ENCODE measurements around the gene PTPN23. TPM values are rescaled to one million over a fixed set of nuclear protein-coding genes. Genes with fewer than 3 reads are reported as not detected.

PTPN23 gene
- total and polyA plus RNA-seq, 5 donors from 2014 or later = 1.0 to 54.2 (median 2.7) TPM

GRCh38 chr3:47424434-47425382 lies 43.9 kb downstream of the PTPN23 start:
- Mint-ChIP-seq H3K36me3 (peaks cover 19% of the 10 kb centered on the region), H3K9me3 (peaks cover 0 to 2% (median 0%) of the 10 kb centered on the region in 7 donors), H3K4me3 (no peak overlapping the region), H3K27me3 (no peaks in the 10 kb centered on the region), H3K27ac (no peak overlapping the region), H3K4me1 (peaks cover 4 to 17% (median 9%) of the 10 kb centered on the region in 4 donors)
- H3K9me3 ChIP-seq (ENCODE audit: control insufficient read depth in 2 of 2, low read length in 2 of 2) = no peaks in the 10 kb centered on the region
- H3K27ac ChIP-seq (ENCODE audit: insufficient read depth, low read length, poor library complexity, severe bottlenecking) = no peak overlapping the region
- ATAC-seq (ENCODE audit: low read depth in 2 of 2) (no peak), DNase-seq (no peak)
- H3K27me3 ChIP-seq (ENCODE audit: control insufficient read depth, insufficient read depth, low read length) = no peaks in the 10 kb centered on the region
- H3K36me3 ChIP-seq (ENCODE audit: control insufficient read depth, insufficient read depth, low read length) = peaks cover 42% of the 10 kb centered on the region
- peaks cover 12% of the 10 kb centered on the region for H3K4me1 ChIP-seq (ENCODE audit: control insufficient read depth, insufficient read depth, low read length, poor library complexity, severe bottlenecking)
- H3K4me3 ChIP-seq (ENCODE audit: low read depth, low read length) = no peak overlapping the region

- Histone ChIP-seq H3K9me3 (ENCODE audit: control insufficient read depth in 2 of 2, low read length in 2 of 2) (no peaks in the 10 kb centered on the region), H3K36me3 (ENCODE audit: control insufficient read depth, insufficient read depth, low read length) (peaks cover 39% of the 10 kb centered on the region), H3K4me1 (ENCODE audit: control insufficient read depth, insufficient read depth, low read length, poor library complexity, severe bottlenecking) (peaks cover 12% of the 10 kb centered on the region), H3K27ac (ENCODE audit: insufficient read depth, low read length, poor library complexity, severe bottlenecking) (no peak overlapping the region), H3K4me3 (ENCODE audit: low read depth, low read length) (no peak overlapping the region), H3K27me3 (ENCODE audit: control insufficient read depth, insufficient read depth, low read length) (no peaks in the 10 kb centered on the region)
- Mint-ChIP-seq H3K9me3 (peaks cover 0 to 2% (median 0%) of the 10 kb centered on the region in 7 donors), H3K27me3 (no peaks in the 10 kb centered on the region), H3K4me1 (peaks cover 4 to 19% (median 10%) of the 10 kb centered on the region in 4 donors), H3K4me3 (no peak overlapping the region), H3K27ac (no peak overlapping the region), H3K36me3 (peaks cover 26% of the 10 kb centered on the region)
- DNase-seq = no peak
- no peak for ATAC-seq (ENCODE audit: low read depth in 2 of 2)
Observed at GRCh38 chr3:47425383-47425778, 44.6 kb downstream of the PTPN23 start.

DNA sequence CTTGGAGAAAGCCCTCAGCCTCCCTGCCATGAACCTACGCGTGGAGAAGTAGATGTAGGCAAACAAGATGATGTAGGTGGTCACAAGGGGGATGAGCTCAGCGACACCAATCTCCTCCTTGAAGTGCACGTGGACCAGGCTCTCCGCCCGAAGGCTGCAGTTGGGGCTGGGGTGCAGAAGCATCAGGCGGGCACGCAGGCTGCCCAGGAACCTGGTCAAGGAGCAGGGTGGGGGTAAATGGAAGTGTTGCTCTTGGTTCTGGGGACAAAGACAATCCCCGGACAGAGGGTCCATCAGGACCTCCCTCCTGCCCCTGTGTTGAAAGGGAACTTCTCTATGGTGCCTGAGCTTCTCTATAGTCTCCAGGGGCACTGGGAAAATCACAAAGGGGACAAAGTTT lies 45.1 kb downstream of the PTPN23 start:
- H3K4me3 Mint-ChIP-seq = no peak overlapping the region

DNA sequence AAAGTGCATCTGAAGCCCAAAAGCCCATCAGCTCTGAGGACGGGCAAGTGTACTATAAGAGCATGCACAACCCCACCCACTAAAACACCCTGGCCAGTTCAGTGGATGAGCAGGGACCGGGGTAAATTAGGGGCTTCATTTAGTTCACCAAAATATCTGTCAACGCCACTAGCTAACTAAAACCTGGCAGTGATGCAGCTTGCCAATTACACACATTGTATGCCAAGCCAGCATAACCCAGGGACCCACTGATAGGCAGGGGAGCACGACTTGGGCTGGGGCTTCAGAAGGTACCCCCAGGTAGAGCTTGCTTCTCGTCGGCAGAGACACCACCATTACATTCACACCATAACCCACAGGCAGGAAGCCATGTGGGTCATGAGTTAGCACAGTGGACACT lies 47.0 kb downstream of the PTPN23 start:
- Mint-ChIP-seq H3K4me1 (peaks cover 0 to 6% (median 3%) of the 10 kb centered on the region in 4 donors), H3K27me3 (no peaks in the 10 kb centered on the region), H3K36me3 (peaks cover 31% of the 10 kb centered on the region), H3K27ac (no peak overlapping the region), H3K4me3 (no peak overlapping the region), H3K9me3 (no peaks in the 10 kb centered on the region)
- DNase-seq (no peak), ATAC-seq (ENCODE audit: low read depth in 2 of 2) (no peak)
- H3K36me3 ChIP-seq (ENCODE audit: control insufficient read depth, insufficient read depth, low read length) = peaks cover 56% of the 10 kb centered on the region
- no peaks in the 10 kb centered on the region for H3K27me3 ChIP-seq (ENCODE audit: control insufficient read depth, insufficient read depth, low read length)
- no peaks in the 10 kb centered on the region for H3K4me1 ChIP-seq (ENCODE audit: control insufficient read depth, insufficient read depth, low read length, poor library complexity, severe bottlenecking)
- no peak overlapping the region for H3K4me3 ChIP-seq (ENCODE audit: low read depth, low read length)
- no peak overlapping the region for H3K27ac ChIP-seq (ENCODE audit: insufficient read depth, low read length, poor library complexity, severe bottlenecking)
- H3K9me3 ChIP-seq (ENCODE audit: control insufficient read depth in 2 of 2, low read length in 2 of 2) = no peaks in the 10 kb centered on the region

More for the DNA sequence above, 45.1 kb downstream of the PTPN23 start:
- Mint-ChIP-seq H3K9me3 (peaks cover 0 to 2% (median 0%) of the 10 kb centered on the region in 7 donors), H3K36me3 (peaks cover 27% of the 10 kb centered on the region), H3K4me1 (peaks cover 4 to 16% (median 8%) of the 10 kb centered on the region in 4 donors), H3K27ac (peak overlapping the region in 1 of 3 donors; percentile 48), H3K27me3 (no peaks in the 10 kb centered on the region)
- Histone ChIP-seq H3K9me3 (ENCODE audit: control insufficient read depth in 2 of 2, low read length in 2 of 2) (no peaks in the 10 kb centered on the region), H3K4me1 (ENCODE audit: control insufficient read depth, insufficient read depth, low read length, poor library complexity, severe bottlenecking) (peaks cover 9% of the 10 kb centered on the region), H3K27me3 (ENCODE audit: control insufficient read depth, insufficient read depth, low read length) (no peaks in the 10 kb centered on the region), H3K27ac (ENCODE audit: insufficient read depth, low read length, poor library complexity, severe bottlenecking) (no peak overlapping the region), H3K36me3 (ENCODE audit: control insufficient read depth, insufficient read depth, low read length) (peaks cover 45% of the 10 kb centered on the region), H3K4me3 (ENCODE audit: low read depth, low read length) (no peak overlapping the region)
- ATAC-seq (ENCODE audit: low read depth in 2 of 2) (no peak), DNase-seq (no peak)

- H3K9me3 ChIP-seq (ENCODE audit: control insufficient read depth in 2 of 2, low read length in 2 of 2) = no peaks in the 10 kb centered on the region
- H3K4me3 ChIP-seq (ENCODE audit: low read depth, low read length) = no peak overlapping the region
- H3K36me3 Mint-ChIP-seq = peaks cover 37% of the 10 kb centered on the region
- ATAC-seq (ENCODE audit: low read depth in 2 of 2) (no peak), DNase-seq (no peak)
- H3K27ac Mint-ChIP-seq = peak overlapping the region in 1 of 3 donors; percentile 27
- H3K27ac ChIP-seq (ENCODE audit: insufficient read depth, low read length, poor library complexity, severe bottlenecking) = no peak overlapping the region
- no peaks in the 10 kb centered on the region for H3K27me3 ChIP-seq (ENCODE audit: control insufficient read depth, insufficient read depth, low read length)
- no peak overlapping the region for H3K4me3 Mint-ChIP-seq
- peaks cover 60% of the 10 kb centered on the region for H3K36me3 ChIP-seq (ENCODE audit: control insufficient read depth, insufficient read depth, low read length)
- no peaks in the 10 kb centered on the region for H3K9me3 Mint-ChIP-seq
- H3K4me1 ChIP-seq (ENCODE audit: control insufficient read depth, insufficient read depth, low read length, poor library complexity, severe bottlenecking) = no peaks in the 10 kb centered on the region
- no peaks in the 10 kb centered on the region for H3K27me3 Mint-ChIP-seq
- H3K4me1 Mint-ChIP-seq = peaks cover 0 to 10% (median 2%) of the 10 kb centered on the region in 4 donors
Observed at GRCh38 chr3:47428662-47429061, 47.8 kb downstream of the PTPN23 start.

DNA sequence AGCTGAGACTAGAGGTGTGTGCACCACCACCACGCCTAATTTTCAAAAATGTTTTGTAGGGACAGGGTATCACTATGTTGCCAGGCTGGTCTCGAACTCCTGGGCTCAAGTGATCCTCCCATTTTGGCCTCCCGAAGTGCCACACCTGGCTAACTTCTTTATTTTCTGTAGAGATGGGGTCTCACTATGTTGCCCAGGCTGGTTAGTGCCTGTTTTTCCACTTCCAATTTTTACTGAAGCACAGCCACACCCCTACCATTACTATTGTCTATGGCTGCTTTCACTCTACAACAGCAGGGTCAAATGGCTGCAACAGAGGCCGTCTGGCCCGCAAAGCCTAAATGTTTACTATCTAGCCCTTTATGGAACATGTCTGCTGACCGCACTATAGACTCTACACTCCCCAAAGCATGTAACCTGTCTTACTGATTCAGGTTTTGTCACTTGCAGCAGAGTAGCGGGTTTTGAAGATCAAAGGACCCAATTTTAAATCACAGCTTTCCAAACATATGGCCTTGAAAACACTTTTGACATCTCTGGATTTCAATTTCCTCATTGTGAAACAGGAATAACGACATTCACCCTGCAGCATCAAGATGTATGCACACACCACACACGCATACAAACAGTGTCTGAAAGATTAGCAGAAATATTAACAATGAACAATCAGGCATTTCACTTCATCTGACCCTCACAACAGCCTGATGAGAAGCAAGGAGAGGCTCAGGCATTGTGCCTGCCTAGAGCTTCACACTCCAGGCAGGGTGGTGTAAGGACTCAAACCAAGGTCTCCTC lies 48.9 kb downstream of the PTPN23 start:
- ATAC-seq (ENCODE audit: low read depth in 2 of 2) = no peak
- Mint-ChIP-seq H3K4me3 (no peak overlapping the region), H3K4me1 (peaks cover 0 to 10% (median 2%) of the 10 kb centered on the region in 4 donors), H3K27ac (peak overlapping the region in 2 of 3 donors; percentile 45 to 55), H3K36me3 (peaks cover 42% of the 10 kb centered on the region), H3K9me3 (no peaks in the 10 kb centered on the region), H3K27me3 (no peaks in the 10 kb centered on the region)
- Histone ChIP-seq H3K9me3 (ENCODE audit: control insufficient read depth in 2 of 2, low read length in 2 of 2) (no peaks in the 10 kb centered on the region), H3K36me3 (ENCODE audit: control insufficient read depth, insufficient read depth, low read length) (peaks cover 64% of the 10 kb centered on the region), H3K4me1 (ENCODE audit: control insufficient read depth, insufficient read depth, low read length, poor library complexity, severe bottlenecking) (no peaks in the 10 kb centered on the region), H3K4me3 (ENCODE audit: low read depth, low read length) (no peak overlapping the region), H3K27me3 (ENCODE audit: control insufficient read depth, insufficient read depth, low read length) (no peaks in the 10 kb centered on the region), H3K27ac (ENCODE audit: insufficient read depth, low read length, poor library complexity, severe bottlenecking) (no peak overlapping the region)
- DNase-seq = no peak

DNA sequence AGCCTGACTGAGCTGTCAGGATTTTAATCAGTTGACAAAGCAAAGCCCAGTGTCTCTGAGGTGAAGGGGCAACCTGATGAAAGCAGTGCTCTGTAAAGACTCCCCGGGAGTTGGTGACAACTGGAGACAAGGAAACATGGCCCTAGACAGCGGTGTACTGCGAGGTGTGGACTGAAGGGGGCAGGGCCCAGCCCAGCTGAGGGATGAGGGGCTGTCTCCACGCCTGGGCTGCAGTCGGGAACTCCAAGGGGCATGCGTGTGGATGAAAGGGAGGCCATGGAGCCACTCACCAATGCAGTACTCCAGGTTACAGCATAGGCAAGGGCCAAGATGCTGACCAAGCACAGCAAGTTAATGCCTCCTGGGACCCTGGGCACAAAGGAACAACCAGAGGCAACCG lies 49.8 kb downstream of the PTPN23 start:
- H3K4me1 Mint-ChIP-seq = peaks cover 0 to 10% (median 2%) of the 10 kb centered on the region in 4 donors
- no peaks in the 10 kb centered on the region for H3K4me1 ChIP-seq (ENCODE audit: control insufficient read depth, insufficient read depth, low read length, poor library complexity, severe bottlenecking)
- no peak overlapping the region for H3K27ac ChIP-seq (ENCODE audit: insufficient read depth, low read length, poor library complexity, severe bottlenecking)
- H3K27me3 ChIP-seq (ENCODE audit: control insufficient read depth, insufficient read depth, low read length) = no peaks in the 10 kb centered on the region
- no peak overlapping the region for H3K4me3 Mint-ChIP-seq
- peaks cover 59% of the 10 kb centered on the region for H3K36me3 ChIP-seq (ENCODE audit: control insufficient read depth, insufficient read depth, low read length)
- H3K27me3 Mint-ChIP-seq = no peaks in the 10 kb centered on the region
- no peak overlapping the region for H3K4me3 ChIP-seq (ENCODE audit: low read depth, low read length)
- no peak for DNase-seq
- H3K9me3 ChIP-seq (ENCODE audit: control insufficient read depth in 2 of 2, low read length in 2 of 2) = no peaks in the 10 kb centered on the region
- H3K27ac Mint-ChIP-seq = peak overlapping the region in 1 of 3 donors; percentile 45
- no peak for ATAC-seq (ENCODE audit: low read depth in 2 of 2)
- H3K9me3 Mint-ChIP-seq = no peaks in the 10 kb centered on the region
- peaks cover 40% of the 10 kb centered on the region for H3K36me3 Mint-ChIP-seq

Measured in CD4-positive, CD25-positive, alpha-beta regulatory T cell (primary cell).